GM19025 (cell line): ENCODE results near the gene SRGAP2B.
"Not testable (repeated sequence)": the region's sequence is repeated elsewhere in the genome, so short reads cannot be mapped to it uniquely, and the experiment has no call there.

Experiments used
- ATAC-seq: cut with Tn5 transposase; IDR thresholded peaks from one replicate; pipeline ENCODE4 v1.9.1; 2021; ENCODE audit warnings: mild to moderate bottlenecking, low read depth, moderate library complexity; ENCODE audit not compliant: unreplicated experiment

SRGAP2B gene

DNA sequence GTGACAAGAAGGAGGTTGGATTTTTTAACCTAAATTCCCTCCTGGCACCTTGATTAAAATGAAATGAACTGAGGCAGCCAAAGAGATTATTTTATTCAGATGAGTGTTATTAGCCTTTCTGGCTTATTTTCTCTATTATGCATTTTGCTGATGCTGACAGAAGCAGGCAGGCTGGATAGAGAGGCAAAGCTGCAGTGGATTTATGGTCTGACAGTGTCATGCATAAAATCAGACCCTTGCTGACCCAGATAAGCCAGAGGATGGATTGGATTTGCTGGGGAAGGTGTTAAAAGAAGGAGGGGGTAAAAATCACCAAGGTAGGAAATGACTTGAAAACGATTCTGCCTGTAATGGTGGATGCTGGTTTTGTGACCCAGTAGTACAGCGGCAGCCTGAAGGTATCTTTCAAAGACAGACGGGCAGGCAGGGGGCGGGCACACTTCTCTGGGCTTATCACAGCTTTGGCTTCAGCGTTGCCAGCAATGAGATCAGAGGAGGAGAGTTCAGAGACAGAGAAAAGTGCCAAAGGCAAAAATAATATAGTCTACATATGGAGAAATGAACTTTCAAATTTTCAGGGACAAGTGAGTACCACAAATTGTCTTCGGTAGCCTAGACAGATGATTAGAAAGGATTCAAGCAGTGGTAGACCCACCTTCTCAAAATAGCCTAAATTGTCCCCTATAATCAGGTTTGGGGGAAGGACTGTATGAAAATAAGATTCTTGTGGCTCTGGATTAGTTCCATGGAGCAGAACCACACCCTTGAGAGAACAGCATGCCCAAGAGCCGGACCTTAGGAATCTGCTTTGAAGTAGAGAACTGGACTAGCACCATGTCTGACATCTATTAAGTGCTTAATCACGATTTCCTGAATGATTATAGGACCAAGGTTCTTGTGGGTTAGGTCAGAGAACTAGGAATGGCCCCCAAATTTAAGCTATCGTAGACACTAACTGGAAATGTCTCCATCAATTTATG lies 133.2 kb downstream of the SRGAP2B start:
- ATAC-seq = not testable (repeated sequence)

DNA sequence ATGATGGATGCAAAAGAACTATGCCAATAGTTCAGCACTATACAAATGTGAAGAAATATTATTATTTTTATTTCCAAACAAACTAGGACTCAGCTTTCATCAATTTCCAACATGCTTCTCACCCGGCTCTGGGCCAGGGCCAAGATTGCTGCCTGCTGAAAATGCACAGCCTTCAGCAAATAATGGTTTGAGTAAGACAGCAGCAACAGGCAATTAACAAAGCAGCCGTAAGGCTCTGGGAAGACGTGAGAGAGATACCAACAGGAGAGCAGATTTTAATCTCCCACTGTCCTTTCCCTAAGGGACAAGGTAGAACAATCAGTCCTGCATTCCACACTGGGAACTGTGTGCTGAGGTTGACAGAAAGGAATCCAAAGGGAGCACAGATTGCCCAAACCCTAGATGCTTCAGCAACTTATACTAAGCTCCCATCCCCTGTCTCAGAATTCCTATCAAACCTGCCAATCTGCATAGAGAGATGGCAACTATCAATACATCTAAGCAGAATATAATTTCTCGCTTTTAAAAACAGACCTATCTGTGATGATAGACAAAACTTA lies 134.1 kb downstream of the SRGAP2B start:
- not testable (repeated sequence) for ATAC-seq

DNA sequence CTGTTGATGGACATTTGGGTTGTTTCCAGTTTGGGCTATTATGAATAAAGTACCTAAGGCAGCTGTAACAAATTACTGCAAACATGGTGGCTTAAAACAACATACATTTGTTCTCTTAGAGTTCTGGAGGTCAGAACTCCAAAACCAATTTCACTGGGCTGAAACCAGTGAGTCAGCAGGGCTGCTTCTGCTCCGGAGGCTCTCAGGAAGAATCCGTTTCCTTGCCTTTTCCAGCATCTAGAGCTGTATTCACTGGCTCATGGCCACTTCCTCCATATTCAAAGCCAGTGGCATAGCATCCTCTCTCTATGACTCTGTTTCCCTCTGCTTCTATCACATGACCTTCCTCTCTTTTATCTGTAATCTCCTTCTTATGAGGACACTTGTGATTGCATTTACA lies 146.7 kb downstream of the SRGAP2B start:
- ATAC-seq = not testable (repeated sequence)

DNA sequence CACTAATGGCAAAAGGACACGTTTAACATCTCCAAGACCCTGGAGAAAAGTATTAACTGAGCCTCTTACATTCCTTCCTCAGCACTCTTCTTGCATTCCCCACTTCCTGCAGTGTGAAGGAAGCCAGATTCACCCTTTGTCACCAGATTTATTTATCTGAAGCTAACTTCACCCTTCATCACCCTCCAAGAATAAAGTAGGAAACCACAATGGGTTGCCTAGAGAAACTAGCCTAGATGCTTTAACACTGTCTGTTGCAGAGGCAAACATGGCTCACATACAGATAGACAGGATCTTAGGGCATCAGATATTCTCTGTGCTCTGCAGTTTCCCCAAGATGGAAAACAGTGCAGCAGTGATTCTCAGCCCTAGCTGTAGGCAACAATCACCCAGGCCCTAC lies 147.6 kb downstream of the SRGAP2B start:
- not testable (repeated sequence) for ATAC-seq

DNA sequence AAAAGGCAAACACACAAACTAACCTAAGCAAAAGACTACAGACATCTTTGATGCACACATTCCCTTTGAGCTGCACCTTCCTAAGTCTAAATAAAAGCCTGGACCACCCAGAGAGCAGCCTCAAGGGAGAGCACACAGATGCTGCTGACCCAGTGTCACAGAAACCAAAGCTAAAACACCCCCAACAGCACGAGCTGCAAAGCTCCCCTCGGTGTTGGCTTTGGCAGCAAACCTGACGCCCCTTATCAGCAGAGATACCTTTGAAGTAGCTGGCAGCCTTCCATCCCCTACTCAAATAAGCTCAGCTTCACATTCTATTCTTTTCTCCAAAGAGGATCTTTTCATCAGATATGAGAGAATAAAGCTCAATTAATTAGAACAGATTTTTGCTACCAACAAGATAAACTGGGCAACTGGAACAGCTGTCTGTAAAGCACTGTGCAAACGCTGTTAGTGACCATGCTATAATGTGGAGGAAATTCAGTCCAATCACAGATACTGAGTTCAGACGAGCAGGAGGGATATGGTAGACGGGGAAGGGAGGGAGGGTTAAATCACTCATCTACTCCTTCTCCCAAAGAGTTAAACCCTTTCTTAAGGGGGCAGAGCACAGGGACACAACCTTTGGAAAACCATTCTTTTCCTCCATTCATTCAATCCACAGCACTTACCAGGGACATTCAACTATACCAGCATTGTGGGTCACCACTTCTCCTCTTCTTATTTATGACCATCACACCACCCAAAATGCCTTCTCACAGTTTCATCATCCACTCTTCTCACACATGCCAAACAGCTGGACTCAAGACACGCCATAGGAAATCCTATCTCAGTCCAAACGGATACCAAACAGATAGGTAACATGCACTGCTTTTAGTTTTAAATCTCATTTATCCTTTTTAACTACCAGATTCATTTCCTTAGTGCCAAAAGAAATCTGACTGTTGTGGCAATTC lies 148.3 kb downstream of the SRGAP2B start:
- not testable (repeated sequence) for ATAC-seq

DNA sequence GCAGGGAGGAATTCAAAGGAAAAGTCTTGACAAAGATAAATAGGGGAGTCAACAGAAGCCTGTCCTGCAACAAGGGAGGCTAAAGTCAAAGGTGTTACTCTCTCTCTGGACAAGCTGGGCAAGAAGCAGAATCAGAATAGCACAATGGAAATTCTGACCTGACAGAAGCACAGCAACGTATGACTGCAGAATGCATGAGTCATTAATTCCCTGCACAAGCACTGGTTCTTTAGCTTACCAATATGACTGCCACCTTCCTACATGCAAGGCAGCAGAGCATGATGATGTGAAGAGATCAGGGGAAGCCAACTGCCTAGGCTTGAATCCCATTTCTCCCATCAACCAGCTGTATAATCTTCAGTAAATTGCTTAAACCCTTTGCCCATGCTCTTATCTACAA lies 153.4 kb downstream of the SRGAP2B start:
- not testable (repeated sequence) for ATAC-seq

DNA sequence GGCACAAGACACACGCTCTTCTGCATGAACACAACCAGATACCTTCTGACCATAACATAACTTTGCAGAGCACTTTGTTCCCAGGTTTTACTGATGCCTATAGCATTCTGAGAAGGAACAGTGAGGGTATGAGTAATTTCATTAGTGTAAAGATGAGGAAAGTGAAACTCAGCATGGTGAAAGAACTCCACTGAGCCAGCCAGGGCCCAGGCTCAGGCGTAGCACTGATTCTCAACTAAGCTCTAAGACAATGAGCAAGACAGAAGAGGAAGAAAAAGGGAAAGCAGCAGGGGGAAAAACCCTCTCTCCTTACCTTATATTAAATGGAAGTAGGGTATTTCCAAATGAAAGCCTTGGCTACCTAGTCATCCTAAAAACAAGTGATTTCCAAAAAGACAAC lies 155.1 kb downstream of the SRGAP2B start:
- peak; percentile 41 for ATAC-seq

DNA sequence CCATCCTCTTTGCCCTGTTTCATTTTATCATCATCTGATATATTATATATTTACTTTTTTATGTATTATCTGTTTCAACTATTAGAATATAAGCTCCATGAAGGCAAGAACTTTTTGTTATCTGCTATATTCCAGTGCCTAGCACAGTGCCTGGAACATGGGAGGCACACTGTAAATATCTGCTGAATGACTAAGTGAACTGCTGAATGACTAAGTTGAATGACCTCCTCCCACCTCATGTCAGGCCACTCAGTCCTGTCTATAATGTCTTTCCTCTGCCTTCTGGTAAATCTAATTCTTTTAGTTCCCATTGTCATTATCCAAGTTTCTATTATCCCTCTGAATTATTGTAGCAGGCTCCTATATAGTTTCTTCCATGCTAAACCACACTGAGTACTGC lies 156.5 kb downstream of the SRGAP2B start:
- not testable (repeated sequence) for ATAC-seq

DNA sequence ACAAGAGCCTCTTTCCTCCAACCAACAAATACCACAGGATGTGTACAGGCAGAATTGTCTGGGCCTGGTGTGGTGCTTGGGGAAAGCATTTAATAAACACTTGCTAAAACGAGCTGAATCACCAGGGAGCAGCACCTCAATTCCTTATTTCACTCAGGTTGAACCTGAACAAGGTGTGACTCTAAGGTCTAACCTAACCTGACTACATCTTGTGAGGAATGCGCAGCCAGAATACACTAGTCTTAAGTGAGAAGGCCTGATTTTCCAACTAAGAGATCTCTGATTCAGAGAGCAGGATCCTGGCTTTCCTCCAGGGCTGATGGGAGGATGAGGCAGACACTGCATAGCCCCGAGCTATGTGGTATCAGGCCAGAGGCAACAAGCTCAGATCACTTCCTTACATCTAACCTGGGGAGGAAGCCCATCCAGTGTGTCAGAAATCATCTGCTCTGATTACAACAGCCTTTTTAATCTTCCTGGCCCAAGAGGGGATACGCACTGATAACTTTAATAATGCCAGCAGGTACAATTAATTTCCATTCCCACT lies 158.9 kb downstream of the SRGAP2B start:
- ATAC-seq = not testable (repeated sequence)

DNA sequence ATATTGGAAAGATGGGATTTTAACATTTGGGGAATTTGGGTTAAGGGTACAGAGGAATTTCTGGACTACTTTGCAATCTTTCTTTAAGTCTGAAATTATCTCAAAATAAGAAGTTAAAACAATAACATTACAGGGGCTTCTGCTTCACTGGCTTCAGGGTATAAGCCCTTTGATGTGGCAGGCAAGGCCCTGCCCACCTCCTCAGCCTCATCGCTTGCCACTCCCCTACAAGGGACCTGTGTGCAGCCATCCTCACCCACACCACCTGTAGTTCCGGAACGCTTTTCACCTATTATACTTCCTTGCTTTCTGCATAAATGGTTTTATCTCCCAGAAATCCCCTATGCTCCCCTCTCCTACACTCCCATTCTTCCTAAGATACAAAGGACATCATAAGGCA lies 159.8 kb downstream of the SRGAP2B start:
- not testable (repeated sequence) for ATAC-seq

DNA sequence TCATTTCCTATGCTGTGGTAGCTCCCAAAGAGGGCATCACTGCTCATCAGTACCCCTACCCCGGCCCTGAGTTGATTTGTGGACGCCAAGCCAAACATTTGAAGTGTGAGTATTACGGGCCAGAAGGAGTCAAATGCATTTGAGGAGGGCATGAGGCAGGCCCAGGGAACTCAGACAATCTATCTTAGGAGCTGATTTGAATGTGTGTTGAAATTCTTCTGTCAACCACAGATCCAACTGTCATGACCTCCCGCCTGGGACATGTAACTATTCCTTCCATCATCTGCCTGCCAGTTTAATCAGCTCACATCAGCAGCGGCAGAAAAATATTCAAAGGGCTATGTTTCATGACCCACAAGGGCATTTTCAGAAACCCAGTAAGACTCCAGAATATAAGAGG lies 162.1 kb downstream of the SRGAP2B start:
- ATAC-seq = not testable (repeated sequence)

DNA sequence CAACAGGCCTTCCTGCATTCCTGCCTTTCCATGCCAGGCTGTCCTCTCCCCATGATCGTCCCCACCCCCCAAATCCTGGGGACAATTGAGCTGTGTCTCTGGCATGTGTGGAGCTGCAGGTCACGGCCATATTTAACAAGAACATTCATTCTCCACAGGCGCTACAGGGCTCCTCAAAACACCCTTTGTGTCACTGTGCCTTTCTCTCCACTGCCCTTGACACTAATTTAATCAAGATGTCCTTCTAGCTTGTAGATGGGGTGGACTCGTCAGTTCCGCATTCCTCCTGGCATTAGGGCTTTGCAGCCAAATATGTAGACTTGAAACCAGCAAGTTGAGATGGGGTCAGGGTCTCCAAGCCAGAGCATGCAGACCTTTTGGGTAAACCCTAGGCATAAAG lies 163.0 kb downstream of the SRGAP2B start:
- not testable (repeated sequence) for ATAC-seq

DNA sequence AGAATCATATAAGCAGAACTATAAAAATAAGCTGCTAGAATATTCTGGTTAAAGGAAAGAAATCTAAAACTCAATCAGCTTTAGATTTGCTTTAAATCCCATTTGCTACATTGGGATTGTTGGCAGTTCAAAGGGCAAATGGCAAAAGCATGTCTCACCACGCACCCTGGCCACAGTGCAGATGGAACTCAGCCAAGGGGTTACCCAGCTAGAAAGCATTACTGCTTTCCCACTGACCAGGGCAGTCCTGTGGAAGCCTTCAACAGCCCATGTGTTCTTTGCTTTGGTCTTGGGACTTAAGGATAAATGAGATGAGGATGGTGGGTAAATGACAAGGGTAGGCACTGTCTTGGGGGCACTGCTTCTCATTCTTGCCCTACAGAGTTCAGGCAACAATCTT lies 163.6 kb downstream of the SRGAP2B start:
- ATAC-seq = not testable (repeated sequence)

DNA sequence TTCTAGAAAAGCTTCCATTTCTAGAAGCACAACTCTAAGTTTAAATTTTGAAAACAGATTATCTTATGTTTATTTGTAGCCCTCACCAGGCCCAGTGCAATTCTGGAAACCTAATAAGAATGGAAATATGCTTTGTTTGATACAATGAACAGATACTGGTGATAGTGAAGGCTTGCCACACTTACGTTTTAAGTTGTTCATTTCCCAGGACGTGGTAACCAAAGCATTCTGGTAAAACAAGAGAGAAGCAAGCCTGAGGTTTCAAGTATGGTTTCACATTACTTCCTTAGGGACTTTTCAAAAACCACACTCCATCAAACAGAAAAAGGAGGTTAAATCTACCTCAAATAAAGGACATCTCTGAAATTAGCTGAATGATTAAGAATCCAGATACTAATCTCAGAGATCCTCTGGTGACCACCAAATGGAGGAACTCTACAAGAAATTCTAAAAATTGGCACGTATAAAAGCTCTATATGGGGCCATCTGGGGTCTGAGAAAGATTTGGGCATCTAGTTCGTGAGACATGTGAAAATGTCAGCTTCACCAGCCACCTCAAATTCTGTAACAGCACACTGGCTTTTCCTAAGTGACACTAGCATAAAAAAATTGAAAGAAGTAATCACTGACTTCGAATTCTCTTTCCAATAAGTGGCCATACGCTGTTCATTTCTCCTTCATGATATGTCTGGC lies 164.9 kb downstream of the SRGAP2B start:
- ATAC-seq = not testable (repeated sequence)

DNA sequence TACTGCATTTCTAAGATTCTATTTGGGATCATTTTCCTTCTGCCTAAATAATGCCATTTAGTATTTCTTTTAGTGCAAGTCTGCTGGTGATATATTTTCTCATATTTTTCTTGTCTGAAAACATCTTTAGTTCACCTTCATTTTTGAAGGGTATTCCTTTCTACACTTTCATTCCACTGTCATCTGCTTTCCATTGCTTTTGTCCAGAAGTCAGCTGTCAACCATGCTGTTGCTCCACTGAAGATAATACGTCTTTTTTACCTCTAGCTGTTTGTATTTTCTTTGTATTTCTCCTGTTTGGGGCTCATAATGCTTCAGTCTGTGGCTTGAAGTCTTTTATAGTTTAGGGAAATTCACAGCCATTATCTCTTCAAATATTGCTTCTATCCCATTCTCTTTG lies 167.8 kb downstream of the SRGAP2B start:
- ATAC-seq = not testable (repeated sequence)

DNA sequence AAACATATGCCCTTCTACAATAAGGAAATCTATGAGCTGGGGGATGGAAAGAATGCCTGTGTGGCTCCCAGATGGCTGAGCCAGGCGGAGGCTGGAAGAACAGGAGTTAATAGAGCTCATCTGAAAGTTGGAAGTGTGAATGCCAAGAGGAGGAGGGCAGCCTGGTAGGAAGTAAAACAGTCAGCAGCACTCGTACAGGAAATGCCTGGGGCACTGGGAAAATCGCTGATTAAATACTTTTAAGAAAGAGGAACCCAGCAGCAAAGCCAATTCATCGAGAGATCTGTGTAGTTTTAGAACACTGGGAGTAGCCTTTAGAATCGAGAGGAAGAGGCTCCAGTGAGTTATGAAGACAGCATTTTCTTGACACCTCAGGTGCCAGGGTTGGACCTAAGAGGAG lies 171.5 kb downstream of the SRGAP2B start:
- not testable (repeated sequence) for ATAC-seq

DNA sequence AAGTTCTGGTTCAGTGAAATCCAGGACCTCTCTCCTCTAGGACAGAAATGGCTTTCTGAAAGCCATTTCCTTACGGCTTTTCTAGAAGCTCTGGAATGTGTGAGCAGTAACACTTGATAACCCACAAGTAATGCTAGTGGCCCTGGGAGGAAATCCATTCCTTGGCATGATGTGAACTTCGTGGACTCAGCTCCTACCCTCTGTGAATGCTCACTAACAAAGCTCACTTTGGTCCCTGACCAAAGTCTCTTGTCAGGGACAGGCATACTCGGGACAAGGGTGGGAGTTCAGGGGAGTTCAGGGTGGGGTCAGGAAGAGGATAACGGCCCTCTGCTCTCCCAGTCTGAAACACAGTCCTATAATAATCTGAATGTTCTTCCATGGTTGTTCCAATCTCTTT lies 172.3 kb downstream of the SRGAP2B start:
- not testable (repeated sequence) for ATAC-seq

DNA sequence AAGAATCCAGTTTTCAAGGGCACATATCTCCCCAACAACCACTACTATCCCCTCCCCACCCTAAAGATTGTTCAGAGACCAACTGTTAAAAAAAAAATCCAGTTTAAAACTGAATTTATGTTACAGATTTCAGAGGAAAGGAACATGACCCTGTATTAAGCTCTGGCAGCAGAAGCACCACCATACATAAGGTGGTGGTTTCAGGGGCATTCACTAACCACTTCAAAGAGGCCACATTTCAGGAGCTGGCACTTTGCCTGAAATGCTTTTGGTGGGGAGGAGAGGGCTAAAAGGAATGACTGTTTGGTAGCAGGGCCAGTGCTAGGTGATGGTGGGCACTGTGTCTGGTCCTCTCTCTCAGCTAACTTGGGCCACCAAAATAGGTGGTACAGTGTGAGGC lies 176.0 kb downstream of the SRGAP2B start:
- ATAC-seq = not testable (repeated sequence)

DNA sequence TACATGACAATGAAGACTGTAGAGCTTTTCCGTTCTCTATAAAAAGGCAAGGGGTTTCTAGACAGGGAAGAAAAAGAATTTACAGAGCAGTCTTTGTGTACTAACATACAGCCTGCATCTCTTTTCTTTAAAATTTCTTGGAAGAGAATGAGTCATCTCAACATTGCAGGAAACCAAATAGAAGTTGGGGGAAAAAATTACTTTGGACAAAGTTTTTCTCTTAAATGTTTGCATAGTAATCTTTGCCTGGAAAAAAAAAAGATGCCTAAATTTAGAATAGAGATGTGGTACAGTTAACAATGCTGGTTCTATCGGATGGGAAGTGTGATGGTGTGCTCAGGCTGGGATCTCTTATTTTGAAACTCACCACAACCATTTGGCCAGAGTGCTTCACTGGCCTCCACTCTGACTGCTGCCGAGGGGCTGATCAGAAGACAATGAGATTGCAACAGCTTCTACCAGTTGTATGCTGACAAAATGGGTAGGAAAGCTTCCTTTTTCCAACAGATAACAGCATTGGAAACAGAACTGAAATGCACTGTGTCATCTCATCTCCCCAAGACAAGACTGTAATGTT lies 177.0 kb downstream of the SRGAP2B start:
- not testable (repeated sequence) for ATAC-seq
